Suprapubic skin (tissue), 4 donors: ENCODE data around the gene SUSD6. TPM values are rescaled to one million over a fixed set of nuclear protein-coding genes. Genes with fewer than 3 reads are reported as not detected.
"Not testable (repeated sequence)": the region's sequence is repeated elsewhere in the genome, so short reads cannot be mapped to it uniquely, and the experiment has no call there.

Experiments used
- DNase-seq, 2 donors: peaks; one replicate each; pipeline ENCODE4 v3.0.0-alpha.2; 2019; ENCODE audit warnings: low spot score in 2 of 2
- H3K27ac ChIP-seq: fragments of 200-600 bp; sonication (generic); one replicate; pipeline ENCODE4 v1.5.1; 2019
- H3K27me3 ChIP-seq: fragments of 200-600 bp; sonication (generic); one replicate; pipeline ENCODE4 v1.5.1; 2019
- H3K36me3 ChIP-seq: fragments of 200-600 bp; sonication (generic); one replicate; pipeline ENCODE4 v1.5.1; 2019
- H3K4me1 ChIP-seq: fragments of 200-600 bp; sonication (generic); one replicate; pipeline ENCODE4 v1.5.1; 2019
- H3K4me3 ChIP-seq: fragments of 200-600 bp; sonication (generic); one replicate; pipeline ENCODE4 v1.5.1; 2019; ENCODE audit warnings: mild to moderate bottlenecking
- H3K9me3 ChIP-seq: fragments of 200-600 bp; sonication (generic); one replicate; pipeline ENCODE4 v1.5.1; 2019
- CTCF ChIP-seq, 2 donors: fragments of 200-600 bp in 1 of 2; fragments of 450-650 bp in 1 of 2; sonication (generic) in 1 of 2; IDR thresholded peaks; one replicate each; pipeline ENCODE4 v1.5.1; 2016 to 2019; ENCODE audit warnings: antibody characterized with exemption in 2 of 2, mild to moderate bottlenecking in 1 of 2, moderate library complexity in 1 of 2
- EP300 ChIP-seq: sonication (generic); formaldehyde crosslinking; IDR thresholded peaks from one replicate; pipeline ENCODE4 v1.6.1; 2017; ENCODE audit warnings: antibody characterized with exemption
- POLR2A ChIP-seq, 2 donors: fragments of 450-650 bp; IDR thresholded peaks; one replicate each; pipeline ENCODE4 v1.6.1; 2017; ENCODE audit warnings: antibody characterized with exemption in 2 of 2, mild to moderate bottlenecking in 2 of 2, moderate library complexity in 2 of 2
- POLR2AphosphoS5 ChIP-seq, 3 donors: sonication (generic); formaldehyde crosslinking; IDR thresholded peaks; one replicate each; pipeline ENCODE4 v1.6.1; 2017; ENCODE audit warnings: antibody characterized with exemption in 3 of 3
- WGBS: methylation state at CpG from one replicate; pipeline ENCODE4 v1.1.5; 2018; 5-methylcytosine and 5-hydroxymethylcytosine counted together
- total RNA-seq, 4 donors: library from RNA; depleted of rRNA; stranded (reverse); fragments of >200 nt; gene quantifications; one replicate each; pipeline ENCODE4 v1.1.0, GENCODE V29; 2016

SUSD6 gene
- total RNA-seq, 4 donors from 2014 or later = 45.1 to 60.4 (median 56.7) TPM

DNA sequence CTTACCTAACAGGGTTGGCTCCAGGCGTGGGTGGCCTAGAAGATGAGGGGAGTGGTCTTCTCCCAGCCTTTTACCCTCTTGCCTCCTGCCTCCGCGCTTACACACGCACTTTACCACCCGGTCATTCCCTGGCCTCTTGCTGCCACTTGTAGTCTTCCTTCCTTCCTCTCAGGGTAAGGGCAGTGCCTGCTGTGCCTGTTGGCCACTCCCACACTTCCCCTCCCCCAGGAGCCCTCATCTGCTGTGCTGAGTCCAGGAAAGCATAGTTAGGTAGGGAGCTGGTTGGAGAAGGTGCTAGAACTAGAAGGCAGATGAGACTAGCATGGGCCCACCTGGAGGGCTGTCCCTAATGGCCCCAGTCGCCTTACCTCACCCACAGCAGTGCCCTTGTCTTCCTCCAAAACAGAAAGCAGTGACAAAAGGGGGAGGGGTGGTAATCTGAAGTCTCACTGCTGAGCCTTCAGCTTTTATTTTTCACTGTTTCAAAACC, 101.2 kb downstream of the SUSD6 start:
- Histone ChIP-seq H3K4me3 (no peak overlapping the region), H3K27me3 (no peaks in the 10 kb centered on the region), H3K36me3 (peaks cover 31% of the 10 kb centered on the region), H3K9me3 (no peaks in the 10 kb centered on the region), H3K27ac (peak overlapping the region; percentile 77), H3K4me1 (peaks cover 62% of the 10 kb centered on the region)
- TF ChIP-seq POLR2AphosphoS5 (IDR thresholded peaks at IDR 0.05) (no peak), EP300 (no peak), POLR2A (IDR thresholded peaks at IDR 0.05) (no peak), CTCF (IDR thresholded peaks at IDR 0.05) (no peak)
- no peak for DNase-seq
- 41% methylated on average over 6 of the region's 6 CpGs for WGBS

DNA sequence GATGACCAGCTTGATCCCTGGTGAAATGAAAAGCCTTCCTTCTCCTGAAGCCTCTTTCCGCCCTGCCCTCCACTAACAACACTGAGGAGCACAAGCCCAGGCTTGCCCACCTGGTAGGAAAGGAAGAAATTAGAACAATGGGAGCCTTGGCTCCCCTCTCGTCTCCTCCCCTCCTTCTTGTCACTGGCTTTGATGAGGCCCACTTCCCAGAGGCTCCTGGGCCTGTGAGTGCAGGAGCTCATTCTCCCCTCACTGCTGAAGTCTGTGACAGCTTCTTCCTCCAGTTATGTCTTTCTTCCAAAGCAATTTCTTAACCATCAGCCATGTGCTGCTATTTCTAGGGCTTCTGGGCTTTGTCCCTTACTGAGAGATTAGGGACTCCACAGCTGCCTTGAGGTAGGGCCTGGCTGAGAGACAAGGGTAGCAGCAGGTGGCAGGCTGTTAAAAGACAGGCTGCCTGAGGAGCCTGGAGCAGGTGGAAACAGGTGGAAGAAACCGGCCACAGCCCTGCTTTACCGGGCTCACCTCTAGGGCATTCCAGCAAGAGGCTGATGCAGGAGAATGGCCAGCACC, 101.9 kb downstream of the SUSD6 start:
- Histone ChIP-seq H3K4me3 (no peak overlapping the region), H3K9me3 (no peaks in the 10 kb centered on the region), H3K4me1 (peaks cover 65% of the 10 kb centered on the region), H3K27ac (peak overlapping the region; percentile 77), H3K27me3 (no peaks in the 10 kb centered on the region), H3K36me3 (peaks cover 25% of the 10 kb centered on the region)
- TF ChIP-seq POLR2A (IDR thresholded peaks at IDR 0.05) = no peak
- TF ChIP-seq POLR2AphosphoS5 (IDR thresholded peaks at IDR 0.05) = no peak
- no peak for TF ChIP-seq CTCF (IDR thresholded peaks at IDR 0.05)
- TF ChIP-seq EP300 = no peak
- 45% methylated on average over 4 of the region's 4 CpGs for WGBS
- no peak for DNase-seq

- H3K27me3 ChIP-seq = no peaks in the 10 kb centered on the region
- peak overlapping the region; percentile 77 for H3K27ac ChIP-seq
Observed at GRCh38 chr14:69713993-69714679, 102.7 kb downstream of the SUSD6 start.

DNA sequence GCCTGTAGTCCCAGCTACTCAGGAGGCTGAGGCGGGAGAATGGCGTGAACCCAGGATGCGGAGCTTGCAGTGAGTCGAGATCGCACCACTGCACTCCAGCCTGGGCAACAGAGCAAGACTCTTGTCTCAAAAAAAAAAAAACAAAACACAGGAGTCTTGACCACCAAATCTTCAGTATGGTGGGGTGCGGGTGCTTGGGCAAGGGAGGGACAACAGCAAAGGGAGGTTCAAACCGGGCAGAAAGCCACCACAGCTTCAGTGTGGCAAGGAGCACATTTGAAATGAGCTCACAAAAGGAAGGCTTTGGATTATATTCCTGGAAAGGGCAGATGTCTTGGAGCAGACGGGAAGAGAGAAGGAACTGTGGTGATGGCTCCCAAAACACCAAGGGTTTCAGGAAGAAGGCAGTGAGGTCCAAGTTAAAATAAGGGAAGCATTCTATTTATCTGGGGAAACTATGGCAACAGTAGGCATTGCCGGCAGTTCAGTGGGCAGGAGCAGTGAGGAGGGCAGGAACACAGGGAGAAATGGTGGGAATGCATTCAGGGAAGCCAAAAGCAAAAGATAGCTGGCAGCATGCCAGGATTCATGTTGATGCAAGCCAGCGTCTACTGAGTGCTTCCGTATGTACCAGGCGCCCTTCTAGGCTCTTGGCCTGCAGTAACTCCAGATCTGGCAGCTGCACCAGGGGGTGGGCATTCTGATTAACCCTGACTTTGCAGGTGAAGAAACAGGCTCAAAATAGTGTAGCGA, 104.5 kb downstream of the SUSD6 start:
- H3K27ac ChIP-seq = peak overlapping the region; percentile 57
- peaks cover 9% of the 10 kb centered on the region for H3K36me3 ChIP-seq
- H3K4me3 ChIP-seq = no peak overlapping the region
- peak in 2 of 3 donors; percentile 5 to 49 for TF ChIP-seq POLR2AphosphoS5 (IDR thresholded peaks at IDR 0.05)
- TF ChIP-seq EP300 = no peak
- no peaks in the 10 kb centered on the region for H3K27me3 ChIP-seq
- peaks cover 72% of the 10 kb centered on the region for H3K4me1 ChIP-seq
- peak in 1 of 2 donors; percentile 79 for DNase-seq
- H3K9me3 ChIP-seq = no peaks in the 10 kb centered on the region
- 46% methylated on average over 13 of the region's 13 CpGs for WGBS

More at GRCh38 chr14:69713993-69714679, 102.7 kb downstream of the SUSD6 start:
- Histone ChIP-seq H3K36me3 (peaks cover 18% of the 10 kb centered on the region), H3K4me1 (peaks cover 69% of the 10 kb centered on the region), H3K9me3 (no peaks in the 10 kb centered on the region), H3K4me3 (no peak overlapping the region)
- TF ChIP-seq POLR2AphosphoS5 (IDR thresholded peaks at IDR 0.05) = no peak
- TF ChIP-seq EP300 = no peak
- TF ChIP-seq CTCF (IDR thresholded peaks at IDR 0.05) = no peak
- TF ChIP-seq POLR2A (IDR thresholded peaks at IDR 0.05) = no peak
- no peak for DNase-seq
- WGBS = 76% methylated on average over 9 of the region's 9 CpGs

- DNase-seq = no peak
- Histone ChIP-seq H3K27ac (peak overlapping the region; percentile 57), H3K36me3 (peaks cover 2% of the 10 kb centered on the region), H3K4me3 (no peak overlapping the region), H3K4me1 (peaks cover 65% of the 10 kb centered on the region), H3K9me3 (no peaks in the 10 kb centered on the region), H3K27me3 (no peaks in the 10 kb centered on the region)
- TF ChIP-seq POLR2A (IDR thresholded peaks at IDR 0.05) (no peak), CTCF (IDR thresholded peaks at IDR 0.05) (no peak), POLR2AphosphoS5 (IDR thresholded peaks at IDR 0.05) (no peak), EP300 (no peak)
- 41% methylated on average over 5 of the region's 5 CpGs for WGBS
Observed at GRCh38 chr14:69716478-69717187, 105.2 kb downstream of the SUSD6 start.

DNA sequence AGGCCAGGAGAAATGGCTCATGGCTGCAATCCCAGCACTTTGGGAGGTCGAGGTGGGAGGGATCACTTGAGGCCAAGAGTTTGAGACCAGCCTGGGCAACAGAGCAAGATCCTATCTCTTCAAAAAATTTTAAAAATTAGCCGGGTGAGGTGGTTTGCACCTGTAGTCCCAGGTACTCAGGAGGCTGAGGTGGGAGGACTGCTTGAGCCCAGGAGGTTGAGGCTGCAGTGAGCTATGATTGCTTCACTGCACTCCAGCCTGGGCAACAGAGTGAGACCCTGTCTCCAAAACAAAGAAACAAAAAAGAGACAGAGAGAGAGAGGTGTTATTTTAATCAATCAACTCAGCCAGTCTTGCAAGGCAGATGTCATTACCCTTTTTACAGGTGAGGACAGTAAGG, 107.2 kb downstream of the SUSD6 start:
- peaks cover 45% of the 10 kb centered on the region for H3K4me1 ChIP-seq
- not testable (repeated sequence) for H3K4me3 ChIP-seq, H3K9me3 ChIP-seq, H3K36me3 ChIP-seq, H3K27me3 ChIP-seq, DNase-seq, H3K27ac ChIP-seq
- WGBS = 97% methylated on average over 2 of the region's 2 CpGs
